T-cell (primary cell): ENCODE data around the gene OR51A2. TPM values are rescaled to one million over a fixed set of nuclear protein-coding genes. Genes with fewer than 3 reads are reported as not detected.
"Not testable (repeated sequence)": the region's sequence is repeated elsewhere in the genome, so short reads cannot be mapped to it uniquely, and the experiment has no call there.

ENCODE experiments used
- ATAC-seq, 4 experiments: fragments of 200-7000 bp in 3 of 4; fragments of 150-1000 bp in 1 of 4; cut with Tn5 transposase; replicated peaks in 1 of 4; 1 replicate in 3 of 4; 2 replicates in 1 of 4; pipeline ENCODE4 v1.10.0; 2021; ENCODE audit warnings: moderate library complexity in 3 of 4, mild to moderate bottlenecking in 2 of 4, moderate number of reproducible peaks in 1 of 4
- CTCF ChIA-PET, 2 donors: fragments of 300-600 bp; sonication (Branson Sonifier 250); formaldehyde crosslinking; loops; one replicate each; lab custom pipeline; 2022; ENCODE audit warnings: antibody characterized with exemption in 2 of 2; lab: Charles Lee
- POLR2A ChIA-PET, 2 donors: fragments of 300-600 bp; sonication (Branson Sonifier 250); formaldehyde crosslinking; loops; one replicate each; lab custom pipeline; 2022; ENCODE audit warnings: antibody characterized with exemption in 2 of 2; lab: Charles Lee
- DNase-seq, 35 experiments: peaks; one replicate each; pipeline versions ENCODE4 v3.0.0 to v3.0.0-alpha.2; 2013 to 2023
- H3K27ac ChIP-seq: one replicate; pipeline ENCODE4 v1.5.1; 2013; ENCODE audit warnings: low read length
- H3K27me3 ChIP-seq, 2 experiments: replicated peaks in 1 of 2; 1 replicate in 1 of 2; 2 replicates in 1 of 2; pipeline versions ENCODE4 v1.6.1 to v1.7.0; 2013; ENCODE audit warnings: low read length in 1 of 2, mixed read lengths in 1 of 2; ENCODE audit not compliant: control insufficient read depth in 2 of 2, insufficient read depth in 2 of 2; ENCODE audit errors: extremely low read depth in 1 of 2
- H3K36me3 ChIP-seq, 2 donors: 1 replicate in 1 of 2; 2 replicates in 1 of 2; pipeline versions ENCODE4 v1.6.1 to v1.7.0; 2013; ENCODE audit warnings: low read length in 1 of 2; ENCODE audit not compliant: control insufficient read depth in 2 of 2, insufficient read depth in 1 of 2; ENCODE audit errors: extremely low read depth in 1 of 2
- H3K4me1 ChIP-seq, 2 experiments: 1 replicate in 1 of 2; 2 replicates in 1 of 2; pipeline versions ENCODE4 v1.6.1 to v1.7.0; 2013; ENCODE audit warnings: low read length in 2 of 2, mixed read lengths in 1 of 2; ENCODE audit not compliant: insufficient read depth in 2 of 2, control insufficient read depth in 1 of 2; ENCODE audit errors: extremely low read depth in 1 of 2
- H3K4me3 ChIP-seq, 2 donors: 1 replicate in 1 of 2; 2 replicates in 1 of 2; pipeline versions ENCODE4 v1.5.1 to v1.7.0; 2013; ENCODE audit warnings: mild to moderate bottlenecking in 2 of 2, low read length in 1 of 2, moderate library complexity in 1 of 2; ENCODE audit not compliant: control insufficient read depth in 1 of 2; ENCODE audit errors: extremely low read depth in 1 of 2
- H3K9me3 ChIP-seq: 2 replicates; pipeline ENCODE4 v1.7.0; 2013
- H3K27ac Mint-ChIP-seq, 2 donors: one replicate each; pipeline ENCODE4 v1.8.0; 2020 to 2021; ENCODE audit warnings: mild to moderate bottlenecking in 2 of 2, mixed read lengths in 2 of 2
- H3K27me3 Mint-ChIP-seq, 2 donors: one replicate each; pipeline ENCODE4 v1.8.0; 2021 to 2022; ENCODE audit warnings: mixed read lengths in 2 of 2
- H3K36me3 Mint-ChIP-seq: one replicate; pipeline ENCODE4 v1.8.0; 2021; ENCODE audit warnings: mixed read lengths
- H3K4me1 Mint-ChIP-seq, 3 donors: one replicate each; pipeline ENCODE4 v1.8.0; 2020 to 2022; ENCODE audit warnings: mixed read lengths in 3 of 3, mild to moderate bottlenecking in 1 of 3
- H3K4me3 Mint-ChIP-seq, 3 donors: one replicate each; pipeline ENCODE4 v1.8.0; 2020 to 2022; ENCODE audit warnings: mild to moderate bottlenecking in 3 of 3, mixed read lengths in 3 of 3, moderate library complexity in 3 of 3
- H3K9me3 Mint-ChIP-seq, 3 donors: one replicate each; pipeline ENCODE4 v1.8.0; 2020 to 2022; ENCODE audit warnings: mixed read lengths in 3 of 3
- WGBS: methylation state at CpG from one replicate; pipeline ENCODE4 v1.1.5; 2013; ENCODE audit warnings: missing lambda C conversion rate; ENCODE audit not compliant: insufficient coverage; 5-methylcytosine and 5-hydroxymethylcytosine counted together
- total RNA-seq, 35 experiments: library from RNA in 6 of 35; stranded (reverse) in 6 of 35; fragments of 120-200 nt in 1 of 35; gene quantifications; one replicate each; pipeline versions ENCODE4 v1.2.1 to v1.2.4 and lab custom pipeline; 2013 to 2026

The OR51A2 gene
- total RNA-seq, result not detected
- total RNA-seq (2013), result not detected
- 0 reads per million in 29 experiments for total RNA-seq (lab: John Stamatoyannopoulos, UW)

GRCh38 chr11:4955613-4956012, at the start of gene OR51A2:
TSS of gene OR51A2 (minus strand) at chr11:4955713. CDS start at chr11:4955713, 0 bp downstream.
- H3K27ac Mint-ChIP-seq, H3K4me1 ChIP-seq, H3K4me3 Mint-ChIP-seq, H3K27me3 ChIP-seq, H3K27me3 Mint-ChIP-seq, H3K36me3 ChIP-seq, H3K27ac ChIP-seq, H3K4me3 ChIP-seq, H3K36me3 Mint-ChIP-seq, H3K9me3 Mint-ChIP-seq, H3K4me1 Mint-ChIP-seq, DNase-seq, H3K9me3 ChIP-seq, CTCF ChIA-PET, ATAC-seq, POLR2A ChIA-PET: not testable (repeated sequence)
- 60% methylated on average over 1 of the region's 2 CpGs for WGBS

- Mint-ChIP-seq H3K9me3 (no peaks in the 10 kb centered on the region), H3K4me3 (no peak overlapping the region), H3K27ac (no peak overlapping the region), H3K4me1 (no peaks in the 10 kb centered on the region), H3K36me3 (no peaks in the 10 kb centered on the region), H3K27me3 (peaks cover 0 to 23% of the 10 kb centered on the region in 2 donors)
- Histone ChIP-seq H3K36me3 (no peaks in the 10 kb centered on the region), H3K27ac (no peak overlapping the region), H3K4me1 (no peaks in the 10 kb centered on the region), H3K9me3 (no peaks in the 10 kb centered on the region), H3K4me3 (no peak overlapping the region), H3K27me3 (peaks cover 0 to 2% of the 10 kb centered on the region in 2 experiments)
- peak in 3 of 35 experiments; percentile 0 to 12 (median 6) for DNase-seq
- ChIA-PET POLR2A (no interaction called here), CTCF (interaction anchor here in 1 of 2 donors (0.7 kb wide), 1 partner anchor 18 kb away, joined by 3 read pairs; no protein-coding TSS in a partner anchor)
- WGBS, result 91% methylated on average over 3 of the region's 6 CpGs
- no peak for ATAC-seq
Measured at GRCh38 chr11:5004424-5005274, 49.1 kb upstream of the OR51A2 start.

GRCh38 chr11:4994551-4994950, 39.0 kb upstream of the OR51A2 start, which contains the start of gene OR51L1:
TSS of gene OR51L1 (plus strand) at chr11:4994851. CDS start at chr11:4998983, 4,132 bp downstream.
- no peaks in the 10 kb centered on the region for H3K9me3 Mint-ChIP-seq
- ATAC-seq (no peak), DNase-seq (no peak)
- no peaks in the 10 kb centered on the region for H3K4me1 Mint-ChIP-seq
- Histone ChIP-seq H3K9me3 (no peaks in the 10 kb centered on the region), H3K36me3 (no peaks in the 10 kb centered on the region), H3K4me3 (no peak within 1 kb of the TSS), H3K4me1 (no peaks in the 10 kb centered on the region), H3K27ac (no peak within 1 kb of the TSS), H3K27me3 (peaks cover 0 to 2% of the 10 kb centered on the region in 2 experiments)
- peaks cover 0 to 2% of the 10 kb centered on the region in 2 donors for H3K27me3 Mint-ChIP-seq
- ChIA-PET CTCF (no interaction called here), POLR2A (no interaction called here)
- H3K4me3 Mint-ChIP-seq, result no peak within 1 kb of the TSS
- H3K36me3 Mint-ChIP-seq, result no peaks in the 10 kb centered on the region
- H3K27ac Mint-ChIP-seq, result no peak within 1 kb of the TSS
- WGBS, result no CpG with 5 or more reads among the region's 2 CpGs

- no peaks in the 10 kb centered on the region for H3K9me3 ChIP-seq
- H3K36me3 Mint-ChIP-seq, result no peaks in the 10 kb centered on the region
- H3K9me3 Mint-ChIP-seq, result no peaks in the 10 kb centered on the region
- ATAC-seq (no peak), DNase-seq (no peak)
- ChIA-PET CTCF (no interaction called here), POLR2A (no interaction called here)
- H3K36me3 ChIP-seq, result no peaks in the 10 kb centered on the region
- no peak overlapping the region for H3K27ac Mint-ChIP-seq
- H3K4me3 Mint-ChIP-seq, result no peak overlapping the region
- no peak overlapping the region for H3K27ac ChIP-seq
- H3K4me1 ChIP-seq, result no peaks in the 10 kb centered on the region
- peaks cover 0 to 4% of the 10 kb centered on the region in 2 donors for H3K27me3 Mint-ChIP-seq
- no CpG with 5 or more reads among the region's 1 CpG for WGBS
- H3K4me3 ChIP-seq, result no peak overlapping the region
- no peaks in the 10 kb centered on the region for H3K4me1 Mint-ChIP-seq
- H3K27me3 ChIP-seq, result no peaks in the 10 kb centered on the region
Measured at GRCh38 chr11:4991060-4991459, 35.5 kb upstream of the OR51A2 start.

- Mint-ChIP-seq H3K9me3 (no peaks in the 10 kb centered on the region), H3K27ac (no peak overlapping the region), H3K27me3 (peaks cover 0 to 4% of the 10 kb centered on the region in 2 donors), H3K4me1 (no peaks in the 10 kb centered on the region), H3K4me3 (no peak overlapping the region), H3K36me3 (no peaks in the 10 kb centered on the region)
- no peaks in the 10 kb centered on the region for H3K36me3 ChIP-seq
- POLR2A ChIA-PET, result no interaction called here
- no peak overlapping the region for H3K27ac ChIP-seq
- no peak overlapping the region for H3K4me3 ChIP-seq
- WGBS, result 94% methylated on average over 3 of the region's 6 CpGs
- ATAC-seq, result no peak
- no peaks in the 10 kb centered on the region for H3K4me1 ChIP-seq
- no peaks in the 10 kb centered on the region for H3K9me3 ChIP-seq
- CTCF ChIA-PET, result no interaction called here
- H3K27me3 ChIP-seq, result no peaks in the 10 kb centered on the region
- DNase-seq, result no peak
Measured at GRCh38 chr11:4983841-4984240, 28.3 kb upstream of the OR51A2 start.

GRCh38 chr11:4982678-4983077, 27.2 kb upstream of the OR51A2 start:
- no CpG with 5 or more reads among the region's 3 CpGs for WGBS
- no peak overlapping the region for H3K27ac ChIP-seq
- no peaks in the 10 kb centered on the region for H3K27me3 ChIP-seq
- H3K9me3 ChIP-seq, result no peaks in the 10 kb centered on the region
- no peak overlapping the region for H3K4me3 ChIP-seq
- DNase-seq (no peak), ATAC-seq (no peak)
- no peaks in the 10 kb centered on the region for H3K36me3 Mint-ChIP-seq
- H3K9me3 Mint-ChIP-seq, result peaks cover 0 to 2% (median 0%) of the 10 kb centered on the region in 3 donors
- H3K4me3 Mint-ChIP-seq, result no peak overlapping the region
- no peaks in the 10 kb centered on the region for H3K4me1 ChIP-seq
- H3K36me3 ChIP-seq, result no peaks in the 10 kb centered on the region
- peaks cover 0 to under 1% of the 10 kb centered on the region in 2 donors for H3K27me3 Mint-ChIP-seq
- H3K27ac Mint-ChIP-seq, result no peak overlapping the region
- ChIA-PET POLR2A (no interaction called here), CTCF (no interaction called here)
- H3K4me1 Mint-ChIP-seq, result no peaks in the 10 kb centered on the region
